A673 (cell line): ENCODE results near the gene DSCAML1.

Experiments
- CTCF ChIP-seq: fragments of 300-800, 200-600 bp; sonication (generic); conservative IDR thresholded peaks from 2 replicates; pipeline ENCODE4 v1.5.1; 2017; ENCODE audit warnings: low read depth, mild to moderate bottlenecking, antibody characterized with exemption, low read length, moderate library complexity, mixed read lengths
- EZH2 ChIP-seq: fragments of 200-600 bp; sonication (generic); IDR thresholded peaks from 2 replicates; pipeline ENCODE4 v1.6.1; 2017; ENCODE audit warnings: borderline replicate concordance, low read depth, mild to moderate bottlenecking, mixed read lengths, antibody characterized with exemption, low read length; ENCODE audit not compliant: poor library complexity, severe bottlenecking

GRCh38 chr11:117514256-117514655, 282.8 kb downstream of the DSCAML1 start:
- TF ChIP-seq CTCF: no peak
- no peak for TF ChIP-seq EZH2
